Body of pancreas (tissue), 4 donors: ENCODE results near the gene EDARADD. TPM values are rescaled to one million over a fixed set of nuclear protein-coding genes. Genes with fewer than 3 reads are reported as not detected.

ENCODE experiments used
- ATAC-seq: fragments of 150-250 bp; one replicate; pipeline ENCODE4 v1.9.1; 2016
- DNase-seq, 4 donors: peaks; one replicate each; pipeline ENCODE4 v3.0.0-alpha.2; 2019
- H3K27ac ChIP-seq, 4 donors: fragments of 200-600 bp; sonication (generic); 1 replicate in 3 of 4; 2 replicates in 1 of 4; pipeline versions ENCODE4 v1.5.1 to v1.6.1; 2016 to 2019; ENCODE audit warnings: mild to moderate bottlenecking in 1 of 4, mixed read lengths in 1 of 4, moderate library complexity in 1 of 4
- H3K27me3 ChIP-seq, 2 donors: fragments of 200-600 bp; sonication (generic); one replicate each; pipeline ENCODE4 v1.6.0; 2016; ENCODE audit warnings: mild to moderate bottlenecking in 1 of 2
- H3K36me3 ChIP-seq, 2 donors: fragments of 200-600 bp; sonication (generic); replicated peaks in 1 of 2; 2 replicates each; pipeline ENCODE4 v1.5.1; 2016; ENCODE audit warnings: low read depth in 2 of 2; ENCODE audit not compliant: insufficient read depth in 1 of 2
- H3K4me1 ChIP-seq: fragments of 200-600 bp; sonication (generic); one replicate; pipeline ENCODE4 v1.6.0; 2016
- H3K4me3 ChIP-seq, 2 donors: fragments of 200-600 bp; sonication (generic); 1 replicate in 1 of 2; 2 replicates in 1 of 2; pipeline ENCODE4 v1.5.1; 2016 to 2019
- H3K9me3 ChIP-seq, 3 donors: fragments of 200-600 bp; sonication (generic); 1 replicate in 2 of 3; 2 replicates in 1 of 3; pipeline ENCODE4 v1.5.1; 2016
- POLR2A ChIP-seq, 3 donors: fragments of 450-650 bp; IDR thresholded peaks; one replicate each; pipeline ENCODE4 v1.6.1; 2016; ENCODE audit warnings: antibody characterized with exemption in 3 of 3, mild to moderate bottlenecking in 2 of 3
- WGBS, 2 donors: methylation state at CpG; one replicate each; pipeline ENCODE4 v1.1.5; 2017; 5-methylcytosine and 5-hydroxymethylcytosine counted together
- intact Hi-C: fragments of 100-400 bp; cut with DNase I; formaldehyde crosslinking; loops from one replicate; pipeline ENCODE4 v1.15.1; 2023
- total RNA-seq, 2 donors: library from RNA; depleted of rRNA; stranded (reverse); fragments of >200 nt; gene quantifications; one replicate each; pipeline ENCODE4 v1.1.0, GENCODE V29; 2016
- TF ChIP-seq, protein P1 (sequence below), 7 experiments: fragments of 450-650 bp in 4 of 7; fragments of 200-600 bp in 3 of 7; sonication (generic) in 3 of 7; IDR thresholded peaks; one replicate each; pipeline ENCODE4 v1.5.1; 2016 to 2019; ENCODE audit warnings: antibody characterized with exemption in 7 of 7

EDARADD gene
- total RNA-seq, 2 donors from 2014 or later = 2.9 to 8.9 TPM

DNA sequence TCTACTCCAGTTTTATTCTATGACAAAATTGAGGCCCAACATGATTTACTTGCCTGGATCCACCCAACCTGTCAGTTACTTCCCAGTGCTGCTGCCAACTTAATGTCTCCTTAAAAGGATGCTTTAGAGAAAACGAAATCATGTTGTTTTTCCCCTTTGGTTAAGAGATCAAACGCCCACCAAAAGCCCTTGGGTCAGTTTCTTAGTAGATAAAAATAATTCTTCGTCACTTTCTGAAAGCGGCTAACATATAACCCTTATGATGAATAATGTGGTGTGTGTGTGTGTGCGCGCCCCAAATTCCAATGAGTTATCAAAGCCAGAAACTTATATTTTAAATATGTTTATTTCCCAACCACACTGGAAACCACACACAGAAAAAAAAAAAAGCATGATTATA, 77.0 kb downstream of the EDARADD start:
- DNase-seq (no peak), ATAC-seq (no peak)
- Histone ChIP-seq H3K27ac (no peak overlapping the region), H3K9me3 (no peaks in the 10 kb centered on the region), H3K36me3 (no peaks in the 10 kb centered on the region), H3K27me3 (no peaks in the 10 kb centered on the region), H3K4me1 (no peaks in the 10 kb centered on the region), H3K4me3 (no peak overlapping the region)
- TF ChIP-seq, protein P1, sequence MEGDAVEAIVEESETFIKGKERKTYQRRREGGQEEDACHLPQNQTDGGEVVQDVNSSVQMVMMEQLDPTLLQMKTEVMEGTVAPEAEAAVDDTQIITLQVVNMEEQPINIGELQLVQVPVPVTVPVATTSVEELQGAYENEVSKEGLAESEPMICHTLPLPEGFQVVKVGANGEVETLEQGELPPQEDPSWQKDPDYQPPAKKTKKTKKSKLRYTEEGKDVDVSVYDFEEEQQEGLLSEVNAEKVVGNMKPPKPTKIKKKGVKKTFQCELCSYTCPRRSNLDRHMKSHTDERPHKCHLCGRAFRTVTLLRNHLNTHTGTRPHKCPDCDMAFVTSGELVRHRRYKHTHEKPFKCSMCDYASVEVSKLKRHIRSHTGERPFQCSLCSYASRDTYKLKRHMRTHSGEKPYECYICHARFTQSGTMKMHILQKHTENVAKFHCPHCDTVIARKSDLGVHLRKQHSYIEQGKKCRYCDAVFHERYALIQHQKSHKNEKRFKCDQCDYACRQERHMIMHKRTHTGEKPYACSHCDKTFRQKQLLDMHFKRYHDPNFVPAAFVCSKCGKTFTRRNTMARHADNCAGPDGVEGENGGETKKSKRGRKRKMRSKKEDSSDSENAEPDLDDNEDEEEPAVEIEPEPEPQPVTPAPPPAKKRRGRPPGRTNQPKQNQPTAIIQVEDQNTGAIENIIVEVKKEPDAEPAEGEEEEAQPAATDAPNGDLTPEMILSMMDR (IDR thresholded peaks at IDR 0.05) = no peak
- TF ChIP-seq POLR2A (IDR thresholded peaks at IDR 0.05) = no peak
- intact Hi-C loops = no loop called here
- 89 to 91% methylated on average over 6 of the region's 6 CpGs for WGBS, 2 donors

DNA sequence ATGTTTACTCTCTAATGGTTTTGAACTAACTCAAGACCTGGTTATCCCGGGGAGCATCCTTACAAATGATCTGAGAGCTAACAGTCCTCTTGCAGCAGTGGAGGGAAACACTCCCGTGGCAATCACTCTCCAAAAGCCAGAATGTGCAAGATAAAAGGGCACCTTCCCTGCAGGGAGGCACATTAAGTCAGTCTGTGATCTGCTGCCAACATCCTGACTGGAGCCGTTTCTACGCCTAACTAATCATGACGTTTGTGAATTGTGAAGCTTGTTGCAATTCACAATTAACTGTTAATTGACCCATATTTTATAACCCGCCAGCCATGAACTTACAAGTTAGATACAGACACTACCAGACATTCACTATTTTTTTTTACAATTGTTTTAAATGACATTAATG, 77.6 kb downstream of the EDARADD start:
- no peaks in the 10 kb centered on the region for H3K4me1 ChIP-seq
- ATAC-seq (no peak), DNase-seq (no peak)
- intact Hi-C loops = no loop called here
- no peak overlapping the region for H3K27ac ChIP-seq
- H3K27me3 ChIP-seq = no peaks in the 10 kb centered on the region
- H3K4me3 ChIP-seq = no peak overlapping the region
- no peak for TF ChIP-seq POLR2A (IDR thresholded peaks at IDR 0.05)
- TF ChIP-seq, protein P1 (IDR thresholded peaks at IDR 0.05) = no peak
- 30 to 34% methylated on average over 6 of the region's 6 CpGs for WGBS, 2 donors
- no peaks in the 10 kb centered on the region for H3K9me3 ChIP-seq
- H3K36me3 ChIP-seq = no peaks in the 10 kb centered on the region

DNA sequence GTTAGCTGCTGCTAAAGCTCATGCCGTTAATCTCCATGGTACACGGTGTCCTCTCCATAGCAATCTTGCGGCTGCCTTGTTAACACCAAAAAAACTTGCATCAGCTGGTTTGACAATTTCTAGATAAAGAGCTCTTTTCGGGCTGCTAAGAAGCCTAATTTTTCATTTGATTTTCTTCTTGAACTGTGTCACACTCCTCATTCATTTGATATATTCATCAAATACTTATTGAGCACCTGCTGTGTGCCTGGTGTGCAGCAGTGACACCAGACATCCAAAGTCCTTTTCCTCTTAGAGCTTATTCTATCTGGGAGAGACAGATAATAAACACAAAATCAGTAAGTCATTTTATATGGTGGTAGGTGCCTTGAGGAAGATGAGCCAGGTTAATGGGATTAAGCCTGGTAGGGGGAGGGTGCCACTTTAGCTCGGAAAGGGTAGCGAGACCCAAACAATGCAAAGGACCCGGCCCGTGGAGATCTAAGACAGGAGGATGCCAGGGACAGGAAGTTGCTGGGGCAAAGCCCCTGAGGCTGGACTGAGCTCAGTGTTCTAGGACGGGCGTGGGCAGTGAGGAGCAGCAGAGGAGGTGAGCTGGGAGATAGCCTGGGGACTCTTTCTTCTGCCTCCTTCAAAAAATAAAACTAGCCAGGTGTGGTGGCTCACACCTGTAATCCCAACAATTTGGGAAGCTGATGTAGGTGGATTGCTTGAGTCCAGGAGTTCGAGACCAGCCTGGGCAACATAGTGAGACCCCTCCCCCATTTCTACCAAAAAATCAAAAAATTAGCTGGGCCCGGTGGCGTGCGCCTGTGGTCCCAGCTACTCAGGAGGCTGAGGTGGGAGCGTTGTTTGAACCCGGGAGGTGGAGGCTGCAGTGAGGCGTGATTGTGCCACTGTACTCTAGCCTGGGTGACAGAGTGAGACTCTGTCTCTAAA, 79.0 kb downstream of the EDARADD start:
- Histone ChIP-seq H3K4me3 (no peak overlapping the region), H3K27ac (no peak overlapping the region), H3K9me3 (no peaks in the 10 kb centered on the region), H3K27me3 (no peaks in the 10 kb centered on the region), H3K4me1 (no peaks in the 10 kb centered on the region), H3K36me3 (no peaks in the 10 kb centered on the region)
- TF ChIP-seq POLR2A (IDR thresholded peaks at IDR 0.05) = no peak
- TF ChIP-seq, protein P1 (IDR thresholded peaks at IDR 0.05) = no peak
- no peak for ATAC-seq
- WGBS, 2 donors = 78 to 82% methylated on average over 17 of the region's 17 CpGs
- peak in 1 of 4 donors; percentile 12 for DNase-seq
- intact Hi-C loops = no loop called here

DNA sequence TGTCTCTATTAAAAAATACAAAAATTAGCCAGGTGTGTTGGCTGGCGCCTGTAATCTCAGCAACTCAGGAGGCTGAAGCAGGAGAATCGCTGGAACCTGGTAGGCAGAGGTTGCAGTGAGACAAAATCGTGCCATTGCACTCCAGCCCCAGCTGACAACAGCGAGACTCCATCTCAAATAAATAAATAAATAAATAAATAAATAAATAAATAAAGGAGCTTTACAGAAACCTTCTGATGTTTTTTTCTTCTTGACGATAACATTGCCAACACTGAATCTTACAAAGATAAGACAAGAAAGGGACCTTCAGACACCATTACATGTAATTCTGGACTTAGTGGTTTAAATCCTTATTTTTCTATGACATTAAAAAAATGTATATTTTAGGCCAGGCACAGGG, 81.9 kb downstream of the EDARADD start:
- DNase-seq (no peak), ATAC-seq (no peak)
- Histone ChIP-seq H3K4me3 (no peak overlapping the region), H3K9me3 (no peaks in the 10 kb centered on the region), H3K27me3 (no peaks in the 10 kb centered on the region), H3K4me1 (peaks cover 5% of the 10 kb centered on the region), H3K27ac (no peak overlapping the region), H3K36me3 (no peaks in the 10 kb centered on the region)
- TF ChIP-seq, protein P1 (IDR thresholded peaks at IDR 0.05) = no peak
- no peak for TF ChIP-seq POLR2A (IDR thresholded peaks at IDR 0.05)
- intact Hi-C loops = no loop called here
- 81 to 92% methylated on average over 5 of the region's 5 CpGs for WGBS, 2 donors
